ENCODE results near the gene FGGY.

DNA sequence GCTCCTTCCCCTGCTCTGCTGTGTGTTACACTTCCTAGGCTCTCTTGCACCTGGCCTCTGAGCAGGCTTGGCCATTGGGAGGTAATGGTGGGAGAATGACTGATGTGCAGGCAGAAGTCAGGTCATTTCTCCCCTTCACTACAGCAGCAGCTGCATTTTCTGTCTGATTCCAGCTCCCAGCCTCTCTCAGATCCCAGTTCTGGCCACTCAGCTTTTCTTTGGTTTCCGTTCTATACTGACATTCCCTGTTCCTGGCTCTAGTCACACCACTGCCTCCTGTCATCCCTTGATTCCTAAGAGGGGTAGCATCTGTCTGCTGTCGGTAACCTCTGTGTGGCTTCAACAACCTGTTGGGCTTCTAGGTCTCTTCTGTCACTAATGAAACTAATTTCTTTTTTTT lies 390.2 kb downstream of the FGGY start:
- TF ChIP-seq, protein P1, sequence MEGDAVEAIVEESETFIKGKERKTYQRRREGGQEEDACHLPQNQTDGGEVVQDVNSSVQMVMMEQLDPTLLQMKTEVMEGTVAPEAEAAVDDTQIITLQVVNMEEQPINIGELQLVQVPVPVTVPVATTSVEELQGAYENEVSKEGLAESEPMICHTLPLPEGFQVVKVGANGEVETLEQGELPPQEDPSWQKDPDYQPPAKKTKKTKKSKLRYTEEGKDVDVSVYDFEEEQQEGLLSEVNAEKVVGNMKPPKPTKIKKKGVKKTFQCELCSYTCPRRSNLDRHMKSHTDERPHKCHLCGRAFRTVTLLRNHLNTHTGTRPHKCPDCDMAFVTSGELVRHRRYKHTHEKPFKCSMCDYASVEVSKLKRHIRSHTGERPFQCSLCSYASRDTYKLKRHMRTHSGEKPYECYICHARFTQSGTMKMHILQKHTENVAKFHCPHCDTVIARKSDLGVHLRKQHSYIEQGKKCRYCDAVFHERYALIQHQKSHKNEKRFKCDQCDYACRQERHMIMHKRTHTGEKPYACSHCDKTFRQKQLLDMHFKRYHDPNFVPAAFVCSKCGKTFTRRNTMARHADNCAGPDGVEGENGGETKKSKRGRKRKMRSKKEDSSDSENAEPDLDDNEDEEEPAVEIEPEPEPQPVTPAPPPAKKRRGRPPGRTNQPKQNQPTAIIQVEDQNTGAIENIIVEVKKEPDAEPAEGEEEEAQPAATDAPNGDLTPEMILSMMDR (IDR thresholded peaks at IDR 0.05): no peak
- TF ChIP-seq POLR2A (IDR thresholded peaks at IDR 0.05): no peak
